Airway epithelial cell (primary cell): Measurements from ENCODE around the gene ATP7B. TPM values are rescaled to one million over a fixed set of nuclear protein-coding genes. Genes with fewer than 3 reads are reported as not detected.

Experiments used
- total RNA-seq: library from RNA; depleted of rRNA; stranded (reverse); fragments of >200 nt; gene quantifications from 2 replicates; pipeline ENCODE4 v1.2.3, GENCODE V29; 2015

ATP7B gene
- total RNA-seq = 4.5 and 5.3 TPM in 2 replicates

GRCh38 chr13:52010890-52011631 lies at the start of gene ATP7B:
ATP7B (minus strand) TSS chr13:52011450; CDS start chr13:52011337, 113 bp downstream.

GRCh38 chr13:52024481-52024880 lies 13.2 kb upstream of the ATP7B start, which contains the start of gene UTP14C:
UTP14C (plus strand) TSS chr13:52024691; CDS start chr13:52028805, 4,114 bp downstream.

GRCh38 chr13:52011632-52012511 lies 622 bp upstream of the ATP7B start, which contains the start of gene ALG11:
ALG11 (plus strand) TSS chr13:52012398; CDS start chr13:52012419, 21 bp downstream.

Other genes starting within 250 kb of the ATP7B start
- 2.3 and 4.6 TPM in 2 replicates for gene DHRS12, start 207.3 kb downstream of the ATP7B start, total RNA-seq
- not detected in 2 replicates for gene TMEM272, start 166.3 kb downstream of the ATP7B start, total RNA-seq
- gene CCDC70, start 149.5 kb downstream of the ATP7B start, total RNA-seq = not detected in 2 replicates
- gene ALG11, start 948 bp upstream of the ATP7B start, total RNA-seq = 5.4 and 10.1 TPM in 2 replicates
- 6.1 and 7.1 TPM in 2 replicates for gene UTP14C, start 13.2 kb upstream of the ATP7B start, total RNA-seq
- gene NEK5, start 117.6 kb upstream of the ATP7B start, total RNA-seq = 0.07 and 0.14 TPM in 2 replicates
- 8.4 and 9.4 TPM in 2 replicates for gene NEK3, start 148.1 kb upstream of the ATP7B start, total RNA-seq